Aorta (tissue), 5 donors: ENCODE data around the gene ICE1. TPM values are rescaled to one million over a fixed set of nuclear protein-coding genes. Genes with fewer than 3 reads are reported as not detected.

Experiments used
- ATAC-seq: fragments of 200-7000 bp; cut with Tn5 transposase; one replicate; pipeline ENCODE4 v1.9.1; 2022; ENCODE audit warnings: moderate library complexity; ENCODE audit not compliant: low FRiP score
- DNase-seq, 2 donors: peaks; one replicate each; pipeline ENCODE4 v3.0.0-alpha.2; 2020
- H3K27ac ChIP-seq, 2 donors: one replicate each; pipeline ENCODE4 v1.5.1; 2013; ENCODE audit warnings: low read length in 2 of 2, mild to moderate bottlenecking in 2 of 2, moderate library complexity in 2 of 2, control low read depth in 1 of 2, inconsistent platforms in 1 of 2, low read depth in 1 of 2
- H3K27me3 ChIP-seq, 2 donors: one replicate each; pipeline ENCODE4 v1.6.1; 2013; ENCODE audit warnings: control low read depth in 1 of 2, low read length in 1 of 2, mild to moderate bottlenecking in 1 of 2, moderate library complexity in 1 of 2; ENCODE audit not compliant: insufficient read depth in 2 of 2, control insufficient read depth in 1 of 2
- H3K36me3 ChIP-seq, 2 donors: one replicate each; pipeline ENCODE4 v1.6.1; 2013; ENCODE audit warnings: control low read depth in 1 of 2, low read length in 1 of 2, mild to moderate bottlenecking in 1 of 2; ENCODE audit not compliant: insufficient read depth in 2 of 2, control insufficient read depth in 1 of 2
- H3K4me1 ChIP-seq, 2 donors: one replicate each; pipeline ENCODE4 v1.6.1; 2013; ENCODE audit warnings: low read length in 2 of 2, control low read depth in 1 of 2, mild to moderate bottlenecking in 1 of 2, moderate library complexity in 1 of 2; ENCODE audit not compliant: insufficient read depth in 2 of 2, control insufficient read depth in 1 of 2
- H3K4me3 ChIP-seq, 2 donors: one replicate each; pipeline ENCODE4 v1.5.1; 2013; ENCODE audit warnings: low read length in 2 of 2, control low read depth in 1 of 2, mild to moderate bottlenecking in 1 of 2
- H3K9me3 ChIP-seq: one replicate; pipeline ENCODE4 v1.6.1; 2013; ENCODE audit warnings: mild to moderate bottlenecking, low read length; ENCODE audit not compliant: control insufficient read depth
- WGBS, 2 donors: extraction: QIAGEN DNeasy Blood & Tissue Kit; methylation state at CpG; one replicate each; pipeline ENCODE4 v1.1.7; 2013; 5-methylcytosine and 5-hydroxymethylcytosine counted together
- intact Hi-C, 2 donors: fragments of 100-400 bp; cut with DNase I; formaldehyde crosslinking; loops; one replicate each; pipeline versions ENCODE4 v1.14.2 to v1.15.0; 2022
- long read RNA-seq, 2 donors: library from polyadenylated mRNA; unstranded; transcript quantifications; one replicate each; pipeline ENCODE4 v2.0.0, GENCODE V29; 2020 to 2021
- polyA plus RNA-seq, 2 donors: library from polyadenylated mRNA; stranded (reverse); fragments of 200-250 nt; gene quantifications; one replicate each; pipeline ENCODE4 v1.2.3, GENCODE V29; 2013
- total RNA-seq, 2 donors: library from RNA; stranded (reverse); fragmentation: NEBNext Ultra II Directional; extraction: Animal tissue kit (Norgen Biotek cat#: 25700); gene quantifications; one replicate each; pipeline ENCODE4 v1.2.1, GENCODE V29; 2021
- donor health status: healthy with polysubstance abuse.
- donor health status: Bipolar disorder and iron deficiency.
- donor health status: DM: no; HTN: no; CAD: no.
- donor health status: DM: no; HTN: no; CAD: no.
- donor health status: DM: yes; HTN: yes; CAD: no.

Gene ICE1, protein sequence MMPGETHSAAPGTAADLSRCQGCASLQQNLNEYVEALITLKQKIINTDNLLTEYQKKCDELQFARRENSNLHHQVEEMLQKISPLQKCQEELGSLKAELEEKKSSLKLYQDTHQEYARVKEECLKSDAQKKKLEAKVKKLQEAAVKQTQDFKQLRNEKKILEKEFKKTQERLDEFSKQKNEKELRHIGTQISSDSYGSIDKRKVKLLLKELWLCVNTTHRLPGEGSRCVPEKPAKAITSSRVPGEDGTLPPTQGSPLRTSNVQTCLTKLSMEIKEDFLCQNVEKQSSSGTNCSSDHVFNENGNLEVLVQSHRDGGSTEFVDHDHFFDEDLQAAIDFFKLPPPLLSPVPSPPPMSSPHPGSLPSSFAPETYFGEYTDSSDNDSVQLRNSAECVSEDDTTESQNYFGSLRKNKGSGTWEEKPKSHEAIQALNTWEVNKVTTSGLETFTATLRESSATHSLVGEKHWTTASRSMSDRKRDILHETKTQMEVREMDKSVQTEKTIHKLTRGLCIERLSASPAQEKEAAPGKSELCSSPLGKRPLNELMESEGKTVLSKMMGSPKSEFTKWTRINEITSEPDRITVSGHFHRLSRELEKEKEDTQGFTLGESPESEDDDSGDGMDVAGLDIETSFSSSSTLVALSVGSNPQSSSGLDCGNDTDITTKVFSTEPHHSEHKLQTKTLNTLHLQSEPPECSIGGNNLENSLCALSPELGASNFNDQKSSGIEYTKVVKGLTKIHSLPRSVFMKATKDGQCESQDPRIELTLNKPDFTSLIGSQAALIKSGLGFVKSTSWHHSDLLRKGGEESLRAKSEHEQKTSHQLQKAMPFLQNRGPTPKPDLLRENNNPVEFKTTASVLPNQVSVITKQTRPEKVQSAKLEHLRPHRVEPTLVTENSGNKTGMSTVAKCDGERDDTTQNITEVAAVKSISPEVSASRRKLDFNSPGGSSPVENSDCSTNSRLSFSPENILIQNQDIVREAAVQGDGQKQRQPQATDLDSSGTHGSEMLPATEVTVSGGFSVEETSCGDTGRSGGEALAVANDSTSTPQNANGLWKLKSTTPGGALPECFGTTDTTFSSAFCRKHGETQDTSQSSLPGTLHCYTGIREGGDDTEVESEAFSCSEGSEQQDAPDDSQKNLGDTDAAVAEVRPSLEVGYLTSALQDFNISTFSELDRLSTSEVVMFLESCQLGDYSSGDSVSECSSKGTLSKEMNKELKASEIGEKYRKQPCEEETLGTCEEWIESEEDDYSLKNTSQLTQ (N-terminal part only)
- total RNA-seq: 10 to 100 TPM; 28.8 to 35.0 TPM
- 1 to 10 TPM; 3.8 to 8.0 TPM for polyA plus RNA-seq
- long read RNA-seq, donor 1, partial matches to known transcripts: 2 of 5 reads
- long read RNA-seq, donor 1, other reads (novel, unspliced or antisense): 3 of 5 reads
- long read RNA-seq, donor 2, partial matches to known transcripts: 4 of 13 reads
- long read RNA-seq, donor 2, other reads (novel, unspliced or antisense): 6 of 13 reads

DNA sequence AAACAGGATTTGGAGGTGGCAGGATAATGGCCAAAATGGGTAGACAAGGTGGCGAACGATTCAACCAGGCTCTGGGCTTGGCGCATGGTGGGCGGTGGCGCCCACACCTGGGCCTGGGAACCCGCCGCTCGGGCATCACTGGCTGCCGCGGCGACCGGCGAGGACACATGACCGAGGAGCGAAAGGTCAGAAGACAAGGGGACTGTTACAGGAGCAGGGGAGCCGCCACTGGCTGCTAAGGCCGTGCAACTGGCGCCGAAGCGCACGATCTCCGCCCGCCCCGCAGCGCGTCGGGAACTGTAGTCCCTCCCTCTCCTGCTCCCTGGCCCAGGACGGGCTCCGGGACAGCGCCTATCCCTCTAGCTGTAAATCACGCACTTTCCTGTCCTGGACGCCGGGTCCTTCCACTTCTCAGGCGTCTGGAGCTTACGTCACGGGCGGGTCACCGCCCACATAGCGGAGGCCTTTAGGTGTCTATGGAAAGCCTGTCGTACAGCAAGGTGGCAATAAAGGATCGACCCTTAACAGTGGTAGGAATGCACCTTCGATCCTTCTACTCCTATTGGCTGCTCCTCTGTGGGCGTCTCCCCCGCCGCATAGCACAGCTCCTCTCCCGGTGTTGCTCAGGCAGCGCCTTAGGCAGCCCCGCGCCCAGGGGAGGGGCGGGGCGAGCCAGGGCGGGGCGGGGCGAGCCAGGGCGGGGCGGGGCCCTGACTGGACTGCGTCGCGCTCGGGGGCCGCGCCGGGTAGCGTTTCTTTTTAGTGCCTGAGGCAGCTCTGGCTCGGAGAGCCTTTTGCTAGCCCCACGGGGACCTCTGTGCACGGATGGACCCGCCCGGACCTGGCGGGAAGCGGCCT lies at the start of gene ICE1:
Gene ICE1 (plus strand): TSS at position 717 of the 858 bp plus-strand sequence. CDS start 239 bp downstream, outside the sequence.
- Histone ChIP-seq H3K36me3 (no peaks in the 10 kb centered on the region), H3K27me3 (no peaks in the 10 kb centered on the region), H3K9me3 (no peaks in the 10 kb centered on the region), H3K4me3 (peak within 1 kb of the TSS; percentile 99), H3K4me1 (peaks cover 1 to 7% of the 10 kb centered on the region in 2 donors), H3K27ac (peak within 1 kb of the TSS in 1 of 2 donors; percentile 84)
- intact Hi-C loops: loop anchor here (10.0 kb wide), 3 partner anchors 233 to 1293 kb away; partner anchors contain the start of gene TENT4A (in 1 of the 2)
- WGBS, 2 donors: 0% methylated on average over 50 to 71 of the region's 71 CpGs
- DNase-seq (peak; percentile 98), ATAC-seq (peak; percentile 100)

DNA sequence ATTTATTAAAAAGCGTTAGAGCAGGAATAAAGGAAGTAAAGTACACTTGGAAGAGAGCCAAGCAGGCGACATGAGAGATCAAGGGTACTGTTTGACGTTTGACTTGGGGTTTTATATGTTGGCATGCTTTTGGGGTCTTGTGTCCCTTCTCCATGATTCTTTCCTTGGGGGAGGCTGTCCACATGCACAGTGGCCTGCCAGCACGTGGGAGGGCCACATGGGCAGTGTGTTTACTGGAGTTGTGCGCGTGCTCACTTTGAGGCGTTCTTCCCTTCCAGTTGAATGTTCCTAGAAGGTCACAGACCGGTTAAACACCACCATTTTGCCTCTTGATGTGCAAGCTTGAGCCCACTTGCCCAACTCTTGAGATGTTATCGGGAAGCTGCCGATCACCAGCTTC lies 49.5 kb upstream of the ICE1 start:
- 83 to 84% methylated on average over 10 of the region's 10 CpGs for WGBS, 2 donors
- H3K4me1 ChIP-seq: no peaks in the 10 kb centered on the region
- intact Hi-C loops: no loop called here
- H3K4me3 ChIP-seq: no peak overlapping the region
- no peak for DNase-seq
- no peaks in the 10 kb centered on the region for H3K9me3 ChIP-seq
- ATAC-seq: no peak
- H3K36me3 ChIP-seq: no peaks in the 10 kb centered on the region
- H3K27ac ChIP-seq: no peak overlapping the region
- H3K27me3 ChIP-seq: no peaks in the 10 kb centered on the region

DNA sequence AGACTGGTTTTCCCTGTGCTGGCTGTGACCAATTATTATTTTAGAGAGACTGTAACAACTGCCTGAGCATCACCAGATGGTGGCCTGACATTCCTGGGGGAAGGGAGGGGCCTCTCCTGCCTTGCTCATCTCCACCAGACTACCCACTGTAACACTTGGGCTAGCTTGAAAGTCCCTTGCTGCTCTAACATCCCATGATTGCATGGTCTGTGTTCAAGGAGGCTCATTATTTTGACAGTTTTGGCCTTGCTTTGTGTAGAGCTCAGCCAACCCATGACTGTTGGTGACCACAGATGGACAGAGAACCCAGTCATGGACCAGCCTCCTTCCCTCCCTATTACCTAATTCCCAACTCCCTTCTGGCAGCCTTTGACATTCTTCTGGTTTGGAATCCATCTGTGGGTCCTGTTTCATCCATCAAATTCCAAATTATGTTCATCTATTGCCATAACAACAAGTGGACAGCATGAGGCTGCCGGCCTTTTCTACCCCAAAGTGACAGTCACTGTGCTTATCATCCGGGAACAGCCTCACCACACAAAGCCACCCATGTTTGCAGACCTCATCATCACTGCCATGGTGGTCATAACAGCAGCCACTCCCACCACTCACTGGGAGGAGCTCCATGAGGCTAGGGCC lies 49.0 kb upstream of the ICE1 start:
- no peak overlapping the region for H3K27ac ChIP-seq
- 83 to 92% methylated on average over 2 of the region's 2 CpGs for WGBS, 2 donors

DNA sequence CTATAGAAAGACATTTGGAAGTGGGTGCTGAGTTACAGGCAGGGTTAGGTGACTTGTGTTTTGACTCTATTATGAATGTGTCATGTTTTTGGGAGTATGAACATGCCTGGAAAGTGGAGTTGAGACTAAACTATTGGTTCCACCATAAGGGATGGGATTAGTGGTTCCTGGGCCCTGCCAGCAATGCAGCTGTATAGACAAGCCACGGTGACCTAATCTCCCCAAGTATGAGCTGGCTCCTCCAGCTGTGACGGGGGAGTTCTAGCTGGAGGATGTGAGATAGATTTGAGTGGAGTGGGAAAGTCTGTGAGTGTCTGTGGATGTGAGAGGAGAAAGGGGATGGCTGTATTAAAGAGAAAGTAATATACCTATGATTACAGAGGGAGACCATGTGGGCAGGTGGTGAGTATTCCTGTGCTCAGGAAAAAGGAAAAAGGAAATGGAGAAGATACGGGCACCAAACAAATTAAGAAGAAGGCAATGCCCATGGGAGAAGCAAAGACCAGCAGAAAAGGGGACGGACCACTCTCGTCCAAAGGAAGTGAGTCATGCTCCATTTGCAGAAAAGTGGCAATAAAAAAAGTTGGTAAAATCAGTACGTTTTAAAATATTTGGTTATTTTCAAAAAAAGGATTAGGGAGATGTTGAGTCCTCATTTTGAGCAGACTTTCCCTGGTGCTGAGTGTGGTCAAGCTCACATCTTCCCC lies 48.3 kb upstream of the ICE1 start:
- Histone ChIP-seq H3K9me3 (no peaks in the 10 kb centered on the region), H3K27me3 (no peaks in the 10 kb centered on the region), H3K36me3 (no peaks in the 10 kb centered on the region), H3K27ac (no peak overlapping the region), H3K4me1 (no peaks in the 10 kb centered on the region), H3K4me3 (no peak overlapping the region)
- 40% methylated on average over 6 of the region's 6 CpGs for WGBS, 2 donors
- ATAC-seq (no peak), DNase-seq (no peak)
- intact Hi-C loops: no loop called here

More for the DNA sequence above, 49.0 kb upstream of the ICE1 start:
- H3K4me1 ChIP-seq: no peaks in the 10 kb centered on the region
- H3K4me3 ChIP-seq: no peak overlapping the region
- H3K27me3 ChIP-seq: no peaks in the 10 kb centered on the region
- intact Hi-C loops: no loop called here
- ATAC-seq (peak; percentile 4), DNase-seq (no peak)
- no peaks in the 10 kb centered on the region for H3K9me3 ChIP-seq
- no peaks in the 10 kb centered on the region for H3K36me3 ChIP-seq

DNA sequence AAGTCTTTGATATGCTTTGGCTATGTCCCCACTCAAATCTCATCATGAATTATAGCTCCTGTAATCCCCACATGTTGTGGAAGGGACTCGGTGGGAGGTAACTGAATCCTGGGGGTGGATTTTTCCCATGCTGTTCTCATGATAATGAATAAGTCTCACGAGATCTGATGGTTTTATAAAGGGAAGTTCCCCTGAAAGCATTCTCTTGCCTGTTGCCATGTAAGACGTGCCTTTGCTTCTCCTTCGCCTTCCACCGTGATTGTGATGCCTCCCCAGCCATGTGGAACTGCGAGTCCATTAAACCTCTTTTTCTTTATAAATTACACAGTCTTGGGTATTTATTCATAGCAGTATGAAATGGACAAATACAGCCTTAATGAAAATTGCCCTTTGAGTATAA lies 44.7 kb upstream of the ICE1 start:
- DNase-seq: no peak
- intact Hi-C loops: no loop called here
- no peak for ATAC-seq
- Histone ChIP-seq H3K36me3 (no peaks in the 10 kb centered on the region), H3K27ac (no peak overlapping the region), H3K4me3 (no peak overlapping the region), H3K4me1 (no peaks in the 10 kb centered on the region), H3K27me3 (no peaks in the 10 kb centered on the region), H3K9me3 (no peaks in the 10 kb centered on the region)
- WGBS, 2 donors: 79 to 91% methylated on average over 6 of the region's 6 CpGs

DNA sequence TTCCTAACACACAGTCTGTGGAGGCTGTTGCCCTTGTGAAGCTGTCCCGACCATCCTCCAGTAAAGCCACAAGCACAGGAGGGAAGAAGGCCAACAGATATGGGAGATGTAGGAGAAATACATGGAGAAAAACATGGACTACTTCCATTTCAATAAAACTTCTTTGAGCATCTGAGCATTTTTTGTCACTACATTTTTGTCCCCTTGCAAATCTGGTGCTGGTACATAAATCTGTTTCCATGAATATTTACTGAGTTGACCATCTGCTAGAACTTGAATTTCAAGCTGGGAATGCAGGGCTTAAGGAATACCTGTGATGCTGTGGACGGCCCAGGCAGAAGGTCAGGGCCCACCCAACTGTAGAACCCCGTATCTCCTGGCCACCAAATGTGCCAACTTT lies 43.9 kb upstream of the ICE1 start:
- no peak overlapping the region for H3K4me3 ChIP-seq
- ATAC-seq: no peak
- no peaks in the 10 kb centered on the region for H3K36me3 ChIP-seq
- no peaks in the 10 kb centered on the region for H3K27me3 ChIP-seq
- intact Hi-C loops: no loop called here
- DNase-seq: no peak
- no peaks in the 10 kb centered on the region for H3K9me3 ChIP-seq
- no peak overlapping the region for H3K27ac ChIP-seq
- 93 to 95% methylated on average over 3 of the region's 3 CpGs for WGBS, 2 donors
- H3K4me1 ChIP-seq: no peaks in the 10 kb centered on the region

DNA sequence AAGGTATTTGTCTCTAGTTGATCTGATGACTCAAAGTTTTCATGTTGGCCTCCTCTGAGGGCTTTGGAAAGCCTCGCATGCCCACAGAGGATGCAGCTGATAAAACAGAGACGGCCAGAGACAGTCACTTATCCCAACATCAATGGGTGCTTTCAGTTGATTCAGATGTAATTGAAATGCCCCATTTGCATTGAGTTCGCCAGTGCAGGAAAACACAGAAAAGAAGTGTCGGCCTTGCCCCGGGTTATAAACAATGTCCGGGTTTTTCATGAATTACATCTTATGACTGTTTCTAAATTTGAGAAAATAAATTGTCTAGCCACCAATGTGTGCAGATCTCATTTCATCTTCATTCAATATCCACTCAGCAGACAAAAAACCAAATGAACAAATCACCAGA lies 42.2 kb upstream of the ICE1 start:
- no peak overlapping the region for H3K4me3 ChIP-seq
- H3K36me3 ChIP-seq: no peaks in the 10 kb centered on the region
- H3K27ac ChIP-seq: no peak overlapping the region
- no peaks in the 10 kb centered on the region for H3K27me3 ChIP-seq
- DNase-seq: no peak
- 90 to 91% methylated on average over 6 of the region's 6 CpGs for WGBS, 2 donors
- intact Hi-C loops: no loop called here
- no peaks in the 10 kb centered on the region for H3K9me3 ChIP-seq
- H3K4me1 ChIP-seq: no peaks in the 10 kb centered on the region
- ATAC-seq: no peak
